CD4-positive, alpha-beta T cell treated with Interferon gamma for 1 hour (primary cell): ENCODE data around the gene HES3.

Source experiments
- DNase-seq: peaks from one replicate; pipeline ENCODE4 v3.0.0-alpha.2; 2020

HES3 gene, protein sequence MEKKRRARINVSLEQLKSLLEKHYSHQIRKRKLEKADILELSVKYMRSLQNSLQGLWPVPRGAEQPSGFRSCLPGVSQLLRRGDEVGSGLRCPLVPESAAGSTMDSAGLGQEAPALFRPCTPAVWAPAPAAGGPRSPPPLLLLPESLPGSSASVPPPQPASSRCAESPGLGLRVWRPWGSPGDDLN

DNA sequence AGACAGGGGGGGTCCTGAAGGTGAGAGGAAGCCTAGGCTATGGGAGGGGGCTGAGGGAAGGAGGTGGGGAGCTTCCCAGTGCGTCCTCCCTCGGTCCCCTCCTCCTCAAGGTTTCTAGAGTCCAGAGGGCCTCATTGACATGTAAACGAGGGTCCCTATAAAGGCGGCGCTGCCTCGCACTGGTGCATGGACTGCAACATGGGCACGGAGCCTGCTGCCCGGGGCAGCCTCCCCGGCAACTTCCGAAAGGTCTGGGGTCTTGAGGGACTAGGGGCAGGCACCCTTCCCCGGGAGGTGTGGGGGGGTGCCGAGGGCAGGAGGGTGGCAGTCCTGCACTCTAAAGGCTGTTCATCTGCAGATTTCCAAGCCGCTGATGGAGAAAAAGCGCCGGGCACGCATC lies at the start of gene HES3:
HES3 (plus strand) TSS at position 187 of the 400 bp plus-strand sequence; CDS start at position 374, 187 bp downstream.
- DNase-seq = no peak

- no peak for DNase-seq
Observed at GRCh38 chr1:6197746-6198427, 46.1 kb upstream of the HES3 start.

GRCh38 chr1:6198646-6199297 lies 45.2 kb upstream of the HES3 start:
- DNase-seq = no peak

DNA sequence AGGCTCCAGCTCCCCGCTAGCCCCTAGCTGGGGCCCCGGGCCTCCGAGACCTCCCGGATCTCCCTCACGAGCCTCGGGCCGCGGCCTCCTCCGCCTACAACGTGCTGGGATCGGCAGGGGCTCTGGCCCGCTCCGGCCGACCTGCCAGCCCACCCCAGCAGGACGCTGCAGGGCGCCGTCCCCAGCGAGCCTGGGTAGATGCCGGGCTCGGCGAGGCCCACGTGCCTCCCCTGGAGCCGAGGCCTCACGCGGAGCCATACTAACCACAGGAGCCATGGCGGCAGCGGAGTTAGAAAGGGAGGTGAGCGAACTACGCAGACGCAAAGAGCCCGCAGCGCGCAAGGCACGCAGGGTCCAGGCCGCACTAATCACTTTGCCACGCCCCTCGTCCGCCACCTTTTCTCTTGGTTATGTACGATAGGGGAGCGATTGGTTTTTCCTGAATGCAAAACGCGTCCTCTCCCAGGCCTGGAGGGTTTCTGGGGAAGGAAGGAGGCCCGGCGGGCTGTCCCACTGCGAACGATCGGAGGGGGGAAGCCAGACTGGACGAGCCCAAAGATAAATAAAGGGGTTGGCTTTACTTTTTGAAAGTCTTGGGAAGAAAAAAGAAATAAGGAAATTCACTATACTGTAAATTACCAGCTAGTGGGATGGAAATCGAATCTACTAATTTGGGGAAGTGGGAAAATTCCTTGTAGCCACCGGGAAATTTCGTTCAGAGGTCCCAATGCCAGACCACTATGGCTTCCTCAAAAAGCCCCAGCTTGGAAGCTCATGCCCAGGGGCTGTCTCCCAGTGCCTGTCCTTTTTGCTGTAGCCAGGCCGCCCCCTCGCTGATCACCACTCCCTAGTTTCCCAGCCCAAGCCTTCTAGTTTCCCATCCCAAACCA lies 44.4 kb upstream of the HES3 start, which contains the start of gene RPL22:
RPL22 (minus strand) TSS at position 298 of the 890 bp plus-strand sequence; CDS start at position 276, 22 bp downstream.
- peak; percentile 97 for DNase-seq

DNA sequence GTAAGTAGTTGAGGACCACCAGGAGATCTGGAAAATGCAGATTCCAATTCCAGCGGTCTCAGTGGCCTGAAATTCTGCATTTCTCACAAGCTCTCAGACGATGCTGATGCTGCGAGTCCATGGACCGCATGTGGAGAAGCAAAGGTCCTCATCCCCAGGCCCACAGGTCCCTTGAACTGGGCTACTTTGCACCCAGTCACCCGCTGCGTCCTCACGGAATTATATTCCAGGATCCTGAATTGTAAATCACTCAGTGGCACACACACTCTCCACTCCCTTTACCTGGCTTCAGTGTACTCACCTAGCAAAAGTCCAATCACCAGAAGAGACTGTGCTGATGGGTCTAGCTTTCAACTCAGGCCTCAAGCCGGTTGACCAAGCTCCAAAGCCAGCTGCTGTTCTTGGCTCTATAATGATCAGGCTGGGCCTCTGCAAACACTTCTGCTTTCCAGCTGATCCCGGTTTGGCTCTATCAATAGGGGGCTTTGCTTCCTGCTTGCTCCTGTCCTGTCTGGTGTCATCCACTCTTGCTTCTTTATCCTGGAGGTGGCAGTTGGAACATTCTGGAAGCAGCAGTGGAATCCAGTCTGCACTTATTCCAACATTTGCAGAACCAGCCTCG lies 43.7 kb upstream of the HES3 start:
- no peak for DNase-seq

GRCh38 chr1:6202256-6202655 lies 41.7 kb upstream of the HES3 start:
- no peak for DNase-seq

DNA sequence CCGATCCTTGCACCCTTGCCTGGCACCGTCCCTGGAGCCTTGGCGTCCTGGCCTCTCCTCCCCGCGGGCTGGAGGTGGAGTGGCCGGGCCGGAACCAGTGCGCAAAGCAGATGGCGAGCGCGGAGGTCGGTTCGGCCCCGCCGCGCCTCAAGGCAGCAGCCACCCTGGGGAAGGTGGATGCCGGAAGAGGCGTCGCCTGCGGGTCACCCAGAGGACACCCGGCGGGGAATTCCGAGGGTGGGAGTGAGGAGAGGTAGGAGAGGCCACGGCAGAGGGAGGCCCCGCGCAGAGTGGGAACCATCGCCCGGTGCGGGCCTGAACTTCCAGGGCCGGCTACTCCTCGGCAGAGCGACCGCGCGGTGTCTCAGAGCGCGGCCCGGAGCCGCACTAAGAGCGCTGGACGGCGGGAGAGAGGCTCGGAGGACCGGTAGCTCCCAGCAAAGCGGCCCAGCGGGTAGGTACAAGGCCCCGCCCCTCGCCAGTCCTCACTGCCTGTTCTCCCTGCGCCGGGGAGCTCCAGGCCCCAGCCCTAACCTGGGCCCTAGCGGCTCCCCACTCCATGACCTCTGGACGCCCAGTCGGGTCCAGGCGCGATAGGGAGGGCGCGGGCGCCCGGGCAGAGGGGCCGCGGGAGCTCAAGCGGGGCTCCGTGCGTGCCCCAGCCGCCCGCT lies 38.0 kb upstream of the HES3 start, which contains the start of gene RNF207:
RNF207 (plus strand) TSS at position 271 of the 671 bp plus-strand sequence. CDS start 417 bp downstream, outside the sequence.
- peak; percentile 46 for DNase-seq

- no peak for DNase-seq
Observed at GRCh38 chr1:6206520-6206855, 37.5 kb upstream of the HES3 start.

DNA sequence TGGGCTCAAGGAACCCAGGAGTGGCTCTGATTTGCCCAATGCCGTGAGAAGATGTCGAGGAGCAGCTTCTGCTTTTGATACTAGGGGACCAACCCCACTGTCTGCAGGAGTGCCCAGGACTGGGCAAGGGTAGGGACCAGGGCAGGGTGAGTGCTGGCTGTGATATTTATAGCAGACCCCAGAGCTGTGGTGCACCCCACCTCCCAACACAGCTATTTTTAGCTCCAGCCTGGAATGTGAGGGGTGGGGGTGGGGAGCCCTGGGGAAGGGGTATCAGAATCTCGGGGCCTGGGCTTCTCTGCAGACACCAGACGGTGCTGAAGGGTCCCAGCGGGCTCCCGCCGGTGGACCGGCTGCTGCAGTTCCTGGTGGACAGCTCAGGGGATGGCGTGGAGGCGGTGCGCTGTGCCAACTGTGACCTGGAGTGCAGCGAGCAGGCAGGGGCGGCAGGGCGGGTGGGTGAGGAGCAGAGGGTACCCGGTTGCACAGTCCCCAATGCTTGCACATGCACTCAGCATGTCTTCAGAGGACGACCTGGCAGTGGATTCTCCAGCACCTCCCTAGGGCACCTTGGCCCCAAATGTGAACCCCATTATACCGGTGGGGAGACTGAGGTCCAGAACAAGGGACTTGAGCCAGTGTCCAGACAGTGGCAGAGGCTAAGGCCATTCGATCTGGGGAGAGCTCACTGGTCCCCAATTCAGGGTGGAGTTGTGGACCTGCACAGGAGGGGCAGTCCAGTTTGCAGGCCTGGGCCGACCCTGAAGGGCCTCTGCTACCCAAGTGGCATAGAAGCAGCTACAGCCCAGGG lies 36.7 kb upstream of the HES3 start:
- no peak for DNase-seq

- DNase-seq = no peak
Observed at GRCh38 chr1:6207921-6208320, 36.1 kb upstream of the HES3 start.

DNA sequence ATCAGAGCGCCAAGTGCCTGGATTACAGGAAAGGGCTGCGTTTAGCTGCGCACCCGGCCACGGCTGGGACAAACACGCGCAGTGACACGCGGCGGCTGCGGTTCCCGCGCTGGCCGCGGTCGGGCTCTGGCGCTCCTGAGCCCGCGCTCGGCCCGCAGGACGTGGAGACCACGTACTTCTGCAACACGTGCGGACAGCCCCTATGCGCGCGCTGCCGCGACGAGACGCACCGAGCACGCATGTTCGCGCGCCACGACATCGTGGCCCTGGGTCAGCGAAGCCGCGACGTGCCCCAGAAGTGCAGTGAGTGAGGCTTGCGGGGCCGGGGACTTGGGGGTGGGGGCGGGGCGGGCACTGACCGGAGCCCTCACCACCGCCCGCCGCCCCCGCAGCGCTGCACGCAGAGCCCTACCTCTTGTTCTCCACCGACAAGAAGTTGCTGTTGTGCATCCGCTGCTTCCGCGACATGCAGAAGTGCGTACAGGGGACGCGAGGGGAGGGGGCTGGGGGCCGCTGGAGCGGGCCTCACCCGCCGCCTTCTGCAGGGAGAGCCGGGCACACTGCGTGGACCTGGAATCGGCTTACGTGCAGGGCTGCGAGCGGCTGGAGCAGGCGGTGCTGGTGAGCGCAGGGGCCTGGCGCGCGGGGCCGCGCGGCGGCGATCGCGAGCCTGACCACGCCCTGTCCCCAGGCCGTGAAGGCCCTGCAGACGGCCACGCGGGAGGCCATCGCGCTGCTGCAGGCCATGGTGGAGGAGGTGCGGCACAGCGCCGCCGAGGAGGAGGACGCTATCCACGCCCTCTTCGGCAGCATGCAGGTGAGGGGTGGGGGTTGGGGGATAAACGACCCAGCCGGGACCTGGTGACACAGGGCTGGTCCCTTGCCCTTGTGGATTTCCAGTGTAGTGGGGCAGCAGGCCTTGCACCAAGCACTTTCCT lies 35.0 kb upstream of the HES3 start:
- peak; percentile 14 for DNase-seq

- no peak for DNase-seq
Observed at GRCh38 chr1:6209661-6210580, 34.1 kb upstream of the HES3 start.

GRCh38 chr1:6210591-6211355 lies 33.2 kb upstream of the HES3 start:
- no peak for DNase-seq

- no peak for DNase-seq
Observed at GRCh38 chr1:6211731-6212130, 32.2 kb upstream of the HES3 start.

DNA sequence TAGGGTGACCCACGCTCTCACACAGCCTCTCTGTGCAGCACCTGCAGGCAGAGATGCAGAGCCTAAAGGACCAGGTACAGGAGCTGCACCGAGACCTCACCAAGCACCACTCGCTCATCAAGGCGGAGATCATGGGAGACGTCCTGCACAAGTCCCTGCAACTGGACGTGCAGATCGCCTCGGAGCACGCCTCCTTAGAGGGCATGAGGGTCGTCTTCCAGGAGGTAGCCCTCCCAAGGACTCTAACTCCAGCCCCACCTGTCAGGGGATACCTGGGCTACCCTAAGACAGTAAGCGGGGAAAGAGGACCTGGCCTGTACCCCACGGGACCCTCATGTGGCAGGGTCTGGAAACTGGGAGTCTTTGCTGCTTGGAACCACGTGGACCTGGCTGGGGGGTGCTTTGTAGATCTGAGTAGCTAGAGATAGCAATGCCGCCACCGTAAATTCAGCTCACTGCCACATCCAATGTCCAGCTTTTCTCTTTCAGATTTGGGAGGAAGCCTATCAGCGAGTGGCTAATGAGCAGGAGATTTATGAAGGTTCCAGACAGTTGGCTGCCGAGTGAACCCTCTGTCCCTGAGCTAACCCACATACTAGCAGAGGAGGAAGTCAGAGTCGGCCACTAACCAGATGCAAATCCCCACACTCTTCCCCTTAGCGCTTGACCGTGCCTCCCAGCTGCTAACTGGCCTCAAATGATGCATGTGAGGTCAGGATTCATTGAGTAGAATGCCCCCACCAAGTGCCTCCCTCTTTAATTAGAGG lies 31.6 kb upstream of the HES3 start:
- DNase-seq = no peak

- no peak for DNase-seq
Observed at GRCh38 chr1:6218375-6219164, 25.4 kb upstream of the HES3 start.
